HG02970 (cell line): Measurements from ENCODE around the gene ARID4B.
"Not testable (repeated sequence)": the region's sequence is repeated elsewhere in the genome, so short reads cannot be mapped to it uniquely, and the experiment has no call there.

Experiments
- ATAC-seq: cut with Tn5 transposase; IDR thresholded peaks from one replicate; pipeline ENCODE4 v1.9.1; 2021; ENCODE audit warnings: mild to moderate bottlenecking, moderate library complexity, moderate number of reproducible peaks; ENCODE audit not compliant: unreplicated experiment, low FRiP score

The ARID4B gene

GRCh38 chr1:235240960-235241359, 87.0 kb downstream of the ARID4B start:
- no peak for ATAC-seq

DNA sequence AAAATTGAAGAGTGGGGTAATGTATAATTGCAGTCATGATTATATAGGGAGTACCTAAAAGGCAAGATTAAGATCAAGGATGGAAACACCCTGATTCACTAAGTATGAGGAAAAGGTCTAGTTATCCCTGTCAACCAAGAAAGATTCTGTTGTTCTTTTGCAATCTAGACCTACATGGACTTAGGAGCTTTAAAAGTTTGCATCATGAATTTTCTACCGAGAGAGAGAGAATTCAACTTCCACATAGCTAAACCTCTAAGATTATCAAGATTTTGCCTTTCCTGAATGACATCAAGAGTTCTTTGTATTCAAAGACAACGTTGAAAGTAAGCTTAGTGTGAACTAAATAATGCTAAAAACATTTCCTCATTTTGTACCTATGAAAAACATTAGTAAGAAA, 88.1 kb downstream of the ARID4B start:
- no peak for ATAC-seq

- ATAC-seq, result no peak
Measured at GRCh38 chr1:235238558-235238957, 89.4 kb downstream of the ARID4B start.

GRCh38 chr1:235236128-235236527, 91.9 kb downstream of the ARID4B start:
- no peak for ATAC-seq

DNA sequence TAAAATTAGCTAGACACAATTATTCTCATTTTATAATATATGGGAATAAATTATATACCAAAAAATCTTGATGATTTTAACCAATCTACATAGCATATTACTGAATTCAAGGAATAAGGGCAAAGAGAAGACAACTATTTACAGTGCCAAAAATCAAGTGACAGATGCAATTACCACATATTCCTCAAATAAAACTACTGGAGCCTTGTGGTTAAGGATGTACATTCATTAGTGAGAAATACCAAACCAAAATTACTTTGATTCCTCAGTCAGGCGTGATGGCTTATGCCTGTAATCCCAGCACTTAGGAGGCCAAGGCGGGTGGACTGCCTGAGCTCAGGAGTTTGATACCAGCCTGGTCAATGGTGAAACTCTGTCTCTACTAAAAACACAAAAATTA, 98.1 kb downstream of the ARID4B start:
- no peak for ATAC-seq

DNA sequence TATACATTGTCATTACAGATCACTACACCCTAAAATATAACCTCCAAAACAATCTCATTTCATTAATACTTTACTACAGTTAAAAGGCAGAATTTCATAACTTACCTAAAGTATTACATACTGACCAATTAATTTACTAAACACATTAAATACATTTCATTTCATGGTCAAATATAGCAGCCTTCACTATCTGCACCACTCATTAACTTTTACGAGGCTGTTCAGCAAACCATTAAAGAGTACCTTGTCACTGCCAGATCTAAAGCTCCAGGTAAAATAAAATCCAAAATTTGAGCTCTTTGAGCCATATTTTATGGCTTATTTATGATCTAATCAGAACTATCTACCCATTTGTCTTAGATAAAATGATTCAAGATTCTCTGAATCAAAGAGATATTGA, 100.6 kb downstream of the ARID4B start:
- ATAC-seq, result no peak

- no peak for ATAC-seq
Measured at GRCh38 chr1:235226933-235227332, 101.0 kb downstream of the ARID4B start.

GRCh38 chr1:235225299-235225698, 102.7 kb downstream of the ARID4B start:
- ATAC-seq, result no peak

DNA sequence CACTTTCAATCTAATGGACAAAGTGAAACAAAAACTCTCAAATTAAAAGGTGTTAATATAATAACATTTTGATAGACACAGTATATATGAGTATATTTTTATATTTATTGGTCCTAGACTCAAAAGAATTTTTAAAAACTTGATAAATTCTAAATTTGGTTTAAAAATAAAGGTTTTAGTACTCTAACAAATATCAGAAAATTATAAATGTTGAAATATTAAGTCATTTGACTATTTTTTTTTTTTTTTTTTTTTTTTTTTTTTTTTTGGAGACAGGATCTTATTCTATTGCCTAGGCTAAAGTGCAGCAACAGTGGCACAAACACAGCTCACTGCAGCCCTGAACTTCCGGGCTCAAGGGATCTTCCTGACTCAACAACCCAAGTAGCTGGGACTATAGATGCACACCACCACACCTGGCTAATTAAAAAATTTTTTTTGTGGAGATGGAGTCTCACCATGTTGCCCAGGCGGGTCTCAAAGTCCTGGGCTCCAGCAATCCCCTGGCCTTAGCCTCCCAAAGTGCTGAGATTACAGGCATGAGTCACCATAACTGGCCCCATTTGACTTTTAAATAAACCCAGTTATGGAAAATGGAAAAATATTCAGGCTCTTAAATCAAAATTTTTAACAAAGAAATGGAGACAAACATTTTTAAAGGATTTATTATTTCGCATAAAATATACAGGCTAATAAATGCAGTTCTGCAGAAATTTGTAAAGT, 106.2 kb downstream of the ARID4B start:
- ATAC-seq, result no peak

- no peak for ATAC-seq
Measured at GRCh38 chr1:235215453-235215852, 112.5 kb downstream of the ARID4B start.

DNA sequence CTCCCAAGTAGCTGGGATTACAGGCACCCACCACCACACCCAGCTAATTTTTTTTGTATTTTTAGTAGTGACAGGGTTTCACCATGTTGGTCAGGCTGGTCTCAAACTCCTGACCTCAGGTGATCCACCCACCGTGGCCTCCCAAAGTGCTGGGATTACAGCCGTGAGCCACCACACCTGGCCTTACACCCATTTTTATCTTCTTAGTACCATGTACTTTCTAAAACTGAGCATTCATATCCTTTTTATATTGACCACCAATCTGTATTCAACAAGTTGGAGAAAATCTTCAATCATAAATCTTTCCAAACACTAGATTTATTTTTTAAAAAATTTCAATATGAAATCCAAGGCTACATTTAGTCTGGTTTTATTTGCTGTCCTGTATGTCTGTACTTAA, 113.0 kb downstream of the ARID4B start:
- ATAC-seq, result not testable (repeated sequence)

GRCh38 chr1:235213752-235214151, 114.2 kb downstream of the ARID4B start:
- ATAC-seq, result no peak

- ATAC-seq, result no peak
Measured at GRCh38 chr1:235211517-235211916, 116.5 kb downstream of the ARID4B start.

DNA sequence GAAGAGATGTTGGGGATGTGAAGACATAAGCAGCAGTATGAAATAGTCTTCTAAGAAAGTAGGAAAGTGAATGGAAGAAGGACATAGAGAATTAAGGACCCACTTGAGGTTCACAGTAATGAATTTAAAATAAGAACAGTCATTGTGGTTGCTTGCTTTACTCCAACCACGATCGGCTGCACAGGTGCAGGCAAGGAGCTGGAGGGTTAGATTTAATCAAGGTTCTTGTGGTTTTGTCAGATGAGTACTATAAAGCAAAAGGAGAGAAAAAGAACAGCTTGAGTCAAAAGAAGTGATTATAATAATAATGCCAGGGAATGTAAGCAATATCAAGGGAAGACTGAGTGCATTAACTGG, 120.8 kb downstream of the ARID4B start:
- ATAC-seq, result no peak

DNA sequence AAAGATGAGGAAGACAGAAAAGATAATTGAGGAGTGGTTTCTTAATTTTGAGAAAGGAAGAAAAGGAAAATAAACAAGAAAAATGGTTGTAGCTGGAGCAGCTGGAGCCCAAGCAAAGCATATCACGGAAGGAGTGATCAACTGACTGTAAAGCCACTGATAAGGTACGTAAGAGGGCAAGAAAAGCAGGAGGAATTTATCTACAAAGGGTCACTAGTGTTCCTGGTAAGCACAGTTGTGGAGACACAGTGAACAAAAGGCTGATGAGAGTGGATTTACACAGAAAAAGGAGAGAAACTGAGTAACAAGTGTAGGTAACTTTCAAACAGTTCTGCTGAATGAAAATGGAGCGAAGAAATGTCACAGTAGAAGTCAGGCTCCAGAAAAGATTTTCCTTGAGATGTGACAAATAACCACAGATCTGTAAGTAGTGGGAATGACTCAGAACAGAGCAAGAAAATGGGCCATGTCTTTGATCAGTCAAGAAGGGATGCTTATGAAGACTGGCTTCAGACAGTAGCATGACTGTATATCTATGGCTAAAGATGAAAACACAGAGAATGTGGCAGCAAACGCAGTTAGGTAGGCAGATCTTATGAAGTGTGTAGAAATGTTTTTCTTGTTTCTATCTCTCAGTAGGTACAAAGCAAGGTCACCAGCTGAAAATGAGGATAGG, 121.3 kb downstream of the ARID4B start:
- ATAC-seq, result no peak

- no peak for ATAC-seq
Measured at GRCh38 chr1:235205687-235206086, 122.3 kb downstream of the ARID4B start.

DNA sequence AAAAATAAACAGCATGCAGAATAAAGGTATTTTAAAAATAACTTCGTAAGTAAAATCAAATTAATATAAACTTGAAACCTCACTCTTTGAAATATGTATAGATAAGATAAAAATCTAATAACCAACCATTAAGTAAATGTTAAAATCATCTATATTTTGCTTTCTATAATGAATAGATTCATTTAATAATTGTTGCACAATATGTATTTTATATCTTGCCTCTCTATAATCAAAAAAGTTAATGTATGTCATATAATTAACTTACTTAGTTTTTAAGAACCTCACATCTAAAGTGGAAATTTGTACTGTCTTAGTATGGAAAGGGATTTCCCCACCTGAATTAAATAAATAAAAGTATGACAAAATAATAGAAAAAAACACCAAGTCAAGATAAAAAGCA, 124.6 kb downstream of the ARID4B start:
- ATAC-seq, result no peak

- ATAC-seq, result not testable (repeated sequence)
Measured at GRCh38 chr1:235202447-235202846, 125.5 kb downstream of the ARID4B start.

GRCh38 chr1:235199441-235199840, 128.5 kb downstream of the ARID4B start:
- ATAC-seq, result no peak

DNA sequence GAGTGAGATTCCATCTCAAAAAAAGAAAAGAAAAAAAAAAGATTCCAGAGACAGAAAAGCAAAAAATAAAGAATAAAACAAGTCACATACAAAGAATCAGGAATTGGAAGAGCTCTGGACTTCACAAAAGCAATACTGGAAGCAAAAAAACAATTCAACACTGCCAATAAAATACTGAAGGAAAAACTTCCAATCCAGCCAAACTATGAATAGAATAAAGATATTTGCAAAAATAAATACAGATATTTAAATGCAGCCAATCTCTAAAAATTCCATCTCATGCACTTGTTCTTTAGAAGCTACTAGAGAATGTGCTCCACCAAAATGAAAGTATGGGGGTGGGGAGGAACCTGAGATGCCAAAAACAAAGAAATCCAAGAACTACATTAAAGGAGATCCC, 137.5 kb downstream of the ARID4B start:
- ATAC-seq, result no peak

GRCh38 chr1:235187316-235187715, 140.7 kb downstream of the ARID4B start:
- ATAC-seq, result no peak

GRCh38 chr1:235181561-235182245, 146.3 kb downstream of the ARID4B start:
- ATAC-seq, result no peak
